Activated T-helper 1 cell treated with Interleukin-2 at 50 U/mL for 16 hours (primary cell): ENCODE results near the gene PGLYRP4.

ENCODE experiments used
- DNase-seq: peaks from one replicate; pipeline ENCODE4 v3.0.0-alpha.2; 2020; ENCODE audit warnings: low read depth

Gene PGLYRP4

GRCh38 chr1:153288634-153289275 lies 59.9 kb downstream of the PGLYRP4 start:
- no peak for DNase-seq
